Panc1 (cell line): ENCODE measurements around the gene TOE1. TPM values are rescaled to one million over a fixed set of nuclear protein-coding genes. Genes with fewer than 3 reads are reported as not detected.

Experiments
- ATAC-seq: fragments of 200-7000 bp; cut with Tn5 transposase; 2 replicates; pipeline ENCODE4 v1.9.1; 2020; ENCODE audit warnings: mild to moderate bottlenecking, moderate library complexity
- BruUV-seq: library from RNA; stranded (reverse); fragments of 400-500 nt; replicated peaks from 2 replicates; lab custom pipeline; 2021; lab: Mats Ljungman, UMichigan
- CTCF ChIA-PET: fragments of 300-600 bp; sonication (Branson Sonifier 250); formaldehyde crosslinking; loops from one replicate; lab custom pipeline; 2022; ENCODE audit warnings: antibody characterized with exemption; lab: Charles Lee
- POLR2A ChIA-PET: fragments of 300-600 bp; sonication (Branson Sonifier 250); formaldehyde crosslinking; loops from one replicate; lab custom pipeline; 2022; ENCODE audit warnings: antibody characterized with exemption; lab: Charles Lee
- DNase-seq: peaks from one replicate; pipeline ENCODE4 v3.0.0-alpha.2; 2010; ENCODE audit warnings: low read depth, low spot score
- H3K27ac ChIP-seq: 2 replicates; pipeline ENCODE4 v1.5.1; 2011; ENCODE audit warnings: mild to moderate bottlenecking, low read length, inconsistent platforms
- H3K27me3 ChIP-seq: fragments of 200-500 bp; sonication (Bioruptor generic); 2 replicates; pipeline ENCODE4 v1.6.0; 2014; ENCODE audit warnings: low read length, inconsistent platforms; ENCODE audit not compliant: control insufficient read depth, insufficient read depth
- H3K36me3 ChIP-seq: fragments of 200-500 bp; sonication (Bioruptor generic); 2 replicates; pipeline ENCODE4 v1.5.1; 2014; ENCODE audit warnings: inconsistent platforms, mild to moderate bottlenecking, low read length, moderate library complexity; ENCODE audit not compliant: control insufficient read depth, insufficient read depth
- H3K4me1 ChIP-seq: 2 replicates; pipeline ENCODE4 v1.5.1; 2011; ENCODE audit warnings: inconsistent platforms, mild to moderate bottlenecking, low read length, moderate library complexity; ENCODE audit not compliant: control insufficient read depth, insufficient read depth
- H3K4me3 ChIP-seq, 2 experiments: 2 replicates each; pipeline ENCODE4 v1.5.1; 2011 to 2012; ENCODE audit warnings: low read depth in 2 of 2, low read length in 2 of 2, mild to moderate bottlenecking in 2 of 2, inconsistent platforms in 1 of 2, moderate library complexity in 1 of 2
- H3K9me3 ChIP-seq: fragments of 200-500 bp; sonication (Bioruptor generic); 2 replicates; pipeline ENCODE4 v1.5.1; 2014; ENCODE audit warnings: low read depth, mild to moderate bottlenecking, inconsistent platforms, low read length, moderate library complexity; ENCODE audit not compliant: control insufficient read depth, insufficient read depth
- CTCF ChIP-seq: fragments of 450-650 bp; IDR thresholded peaks from 2 replicates; pipeline ENCODE4 v1.5.1; 2017; ENCODE audit warnings: mild to moderate bottlenecking
- POLR2AphosphoS5 ChIP-seq: IDR thresholded peaks from 2 replicates; pipeline ENCODE4 v1.6.1; 2012; ENCODE audit warnings: mild to moderate bottlenecking, low read depth, low read length, moderate library complexity
- REST ChIP-seq, 2 experiments: IDR thresholded peaks; 2 replicates each; pipeline ENCODE4 v1.6.1; 2011 to 2012; ENCODE audit warnings: low read depth in 2 of 2, control low read depth in 1 of 2, low read length in 1 of 2, mild to moderate bottlenecking in 1 of 2, moderate library complexity in 1 of 2; ENCODE audit not compliant: insufficient read depth in 1 of 2
- SIN3A ChIP-seq: IDR thresholded peaks from 2 replicates; pipeline ENCODE4 v1.6.1; 2012; ENCODE audit warnings: low read depth, mild to moderate bottlenecking, low read length, moderate library complexity, borderline replicate concordance; ENCODE audit not compliant: insufficient read depth
- TCF7L2 ChIP-seq: IDR thresholded peaks from 2 replicates; pipeline ENCODE4 v1.6.1; 2011; ENCODE audit warnings: mild to moderate bottlenecking, low read depth, low read length, inconsistent platforms
- in situ Hi-C: cut with HindIII; loops from 2 replicates; pipeline ENCODE4 v1.10.0; 2016; ENCODE audit warnings: low sequenced_read_pairs, low pct_unique_long_range_greater_than_20kb
- intact Hi-C: fragments of 100-400 bp; cut with micrococcal nuclease; formaldehyde crosslinking; loops from one replicate; pipeline ENCODE4 v1.10.0; 2022; ENCODE audit not compliant: unreplicated experiment
- total RNA-seq: library from RNA; stranded (reverse); gene quantifications from one replicate; pipeline ENCODE4 v1.2.1, GENCODE V29; 2021; ENCODE audit not compliant: unreplicated experiment

The TOE1 gene
- total RNA-seq, 1 experiment from 2014 or later: 14.3 TPM

DNA sequence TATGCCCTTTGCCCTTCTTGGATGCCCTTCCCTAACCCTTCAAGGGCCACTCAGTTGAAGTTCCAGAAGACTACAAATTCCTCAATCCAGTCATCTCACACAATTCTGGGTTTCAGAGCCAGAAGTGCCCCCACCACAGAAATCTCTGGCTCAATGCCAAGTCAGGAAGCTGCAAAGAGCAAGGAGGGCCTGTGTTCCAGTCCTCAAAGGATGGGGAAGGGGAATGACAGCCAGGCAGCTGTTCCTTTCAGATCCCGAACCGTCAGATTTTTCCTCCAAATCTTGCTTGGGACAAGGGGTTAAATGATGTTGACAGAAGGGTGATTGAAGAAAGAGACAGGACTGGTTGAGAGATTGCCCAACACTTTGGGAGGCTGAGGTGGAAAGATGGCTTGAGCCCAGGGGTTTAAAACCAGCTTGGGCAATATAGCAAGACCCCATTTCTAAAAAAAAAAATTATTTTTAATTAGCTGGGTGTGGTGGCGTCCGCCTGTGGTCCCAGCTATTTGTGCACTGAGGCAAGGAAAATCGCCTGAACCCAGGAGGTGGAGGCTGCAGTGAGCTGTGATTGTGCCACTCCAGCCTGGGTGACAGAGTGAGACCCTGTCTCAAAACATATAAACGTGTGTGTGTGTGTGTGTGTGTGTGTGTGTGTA is 14.0 kb upstream of the TOE1 start:
- in situ Hi-C loops: no loop called here
- Histone ChIP-seq H3K27me3 (no peaks in the 10 kb centered on the region), H3K4me3 (peak overlapping the region; percentile 48 to 68), H3K36me3 (no peaks in the 10 kb centered on the region), H3K9me3 (no peaks in the 10 kb centered on the region), H3K4me1 (peaks cover 19% of the 10 kb centered on the region), H3K27ac (peak overlapping the region; percentile 76)
- no TSS peak for BruUV-seq
- ChIA-PET CTCF (interaction anchor here (0.7 kb wide), 1 partner anchor 312 kb away, joined by 3 read pairs; no protein-coding TSS in a partner anchor), POLR2A (interaction anchor here (1.0 kb wide), 1 partner anchor 22 kb away, joined by 3 read pairs; no protein-coding TSS in a partner anchor)
- TF ChIP-seq TCF7L2 (no peak), SIN3A (no peak), POLR2AphosphoS5 (no peak), CTCF (no peak), REST (IDR thresholded peaks at IDR 0.05; ENCODE audit: insufficient read depth in 1 of 2, low read depth in 2 of 2, low read length in 1 of 2) (no peak)
- ATAC-seq: no peak; the same call in 1 of the 2 replicates
- no peak for DNase-seq
- intact Hi-C loops: no loop called here

DNA sequence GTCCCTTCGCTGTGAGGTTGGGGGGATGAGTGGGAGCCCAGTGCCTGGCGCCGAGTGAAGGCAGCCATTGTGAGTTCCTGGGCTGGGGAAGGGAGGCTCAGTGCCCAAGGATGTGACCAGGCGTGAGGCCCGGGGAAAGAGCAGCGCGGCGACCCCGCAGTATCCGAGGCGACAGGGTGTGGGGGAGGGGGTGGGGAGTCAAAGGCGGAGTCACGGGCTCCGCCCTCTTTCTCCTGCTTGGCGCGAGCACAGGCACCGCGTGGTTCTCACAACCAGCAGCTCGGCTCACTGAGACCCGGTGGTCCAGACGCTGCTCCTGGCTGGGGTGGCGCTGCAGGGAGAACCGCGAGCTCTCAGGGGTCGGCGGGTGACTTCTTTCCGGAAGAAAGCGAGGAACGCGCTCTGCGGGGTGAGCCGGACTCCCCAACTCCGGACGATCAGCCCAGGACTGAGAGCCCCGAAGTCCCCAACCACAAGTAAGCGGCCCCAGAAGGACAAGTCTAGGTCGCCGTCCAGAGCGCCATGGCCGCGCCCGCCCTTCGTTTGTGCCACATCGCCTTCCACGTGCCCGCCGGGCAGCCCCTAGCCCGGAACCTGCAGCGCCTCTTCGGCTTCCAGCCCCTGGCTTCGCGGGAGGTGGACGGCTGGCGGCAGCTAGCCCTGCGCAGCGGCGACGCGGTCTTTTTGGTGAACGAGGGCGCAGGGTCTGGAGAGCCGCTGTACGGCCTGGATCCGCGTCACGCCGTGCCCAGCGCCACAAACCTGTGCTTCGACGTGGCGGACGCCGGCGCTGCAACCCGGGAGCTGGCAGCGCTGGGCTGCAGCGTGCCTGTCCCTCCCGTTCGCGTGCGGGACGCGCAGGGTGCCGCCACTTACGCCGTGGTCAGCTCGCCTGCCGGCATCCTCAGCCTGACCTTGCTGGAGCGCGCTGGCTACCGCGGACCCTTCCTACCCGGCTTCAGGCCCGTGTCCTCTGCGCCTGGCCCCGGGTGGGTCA is 13.0 kb upstream of the TOE1 start, which contains the start of gene HPDL:
Gene HPDL (plus strand): TSS at position 269 of the 997 bp plus-strand sequence. CDS start 254 bp downstream, at position 523.
- Histone ChIP-seq H3K36me3 (no peaks in the 10 kb centered on the region), H3K9me3 (no peaks in the 10 kb centered on the region), H3K27me3 (no peaks in the 10 kb centered on the region), H3K4me1 (peaks cover 19% of the 10 kb centered on the region), H3K27ac (peak within 1 kb of the TSS; percentile 76), H3K4me3 (peak within 1 kb of the TSS; percentile 48 to 68)
- no TSS peak for BruUV-seq
- intact Hi-C loops: no loop called here
- in situ Hi-C loops: no loop called here
- DNase-seq: no peak
- ChIA-PET POLR2A (interaction anchor here (0.6 to 0.7 kb wide), 2 partner anchors 195 to 370 kb away, joined by 3 read pairs; partner anchors contain the start of gene PRDX1), CTCF (no interaction called here)
- peak; percentile 87 for ATAC-seq
- peak; percentile 64 for TF ChIP-seq POLR2AphosphoS5
- TF ChIP-seq TCF7L2: no peak
